ENCODE results near the gene UGT1A8. TPM values are rescaled to one million over a fixed set of nuclear protein-coding genes. Genes with fewer than 3 reads are reported as not detected.
"Not testable (repeated sequence)": the region's sequence is repeated elsewhere in the genome, so short reads cannot be mapped to it uniquely, and the experiment has no call there.

UGT1A8 gene
- total and polyA plus RNA-seq, 2 donors (not counting 1 experiment from before 2014, with no cell fraction given), result not detected

GRCh38 chr2:233736868-233737653, 119.6 kb downstream of the UGT1A8 start:
- H4K20me1 ChIP-seq (ENCODE audit: control insufficient read depth, insufficient read depth, low read length, poor library complexity, severe bottlenecking); H3K4me3 Mint-ChIP-seq; H2AFZ ChIP-seq (ENCODE audit: insufficient read depth, low read depth, low read length, poor library complexity, severe bottlenecking); H3K4me1 Mint-ChIP-seq; H3K9ac ChIP-seq (ENCODE audit: low read length); ATAC-seq (ENCODE audit: low read depth); H3K4me3 ChIP-seq (ENCODE audit: control extremely low read depth in 1 of 5, extremely low read depth in 1 of 5, insufficient read depth in 1 of 5, low read depth in 2 of 5, low read length in 4 of 5); H3K9me3 ChIP-seq (ENCODE audit: control extremely low read depth in 1 of 3, control insufficient read depth in 2 of 3, insufficient read depth in 1 of 3, low read length in 2 of 3); H3K27me3 ChIP-seq (replicated peaks in 1 of 4; ENCODE audit: control extremely low read depth in 1 of 4, control insufficient read depth in 3 of 4, insufficient read depth in 4 of 4, low read length in 3 of 4); H3K4me2 ChIP-seq (replicated peaks; ENCODE audit: low read depth, low read length, poor library complexity, severe bottlenecking); POLR2A ChIA-PET; H3K27ac ChIP-seq (ENCODE audit: low read length in 2 of 2); intact Hi-C loops (cut with micrococcal nuclease); H3K9me3 Mint-ChIP-seq (ENCODE audit: insufficient read depth); H3K36me3 ChIP-seq (replicated peaks in 1 of 2; ENCODE audit: control extremely low read depth in 1 of 2, control insufficient read depth in 1 of 2, extremely low read depth in 1 of 2, insufficient read depth in 2 of 2, low read length in 1 of 2); CTCF ChIA-PET; H3K79me2 ChIP-seq (ENCODE audit: control insufficient read depth, insufficient read depth, low read length); H3K4me1 ChIP-seq (ENCODE audit: control insufficient read depth in 2 of 2, insufficient read depth in 2 of 2, low read length in 2 of 2); H3K27ac Mint-ChIP-seq; DNase-seq: not testable (repeated sequence)
- H3K27me3 Mint-ChIP-seq, result peaks cover 55% of the 10 kb centered on the region
- whole genome bisulfite sequencing (ENCODE audit: insufficient coverage), result 94% methylated on average over 12 of the region's 14 CpGs

GRCh38 chr2:233740870-233741269, 123.4 kb downstream of the UGT1A8 start:
- Histone ChIP-seq H3K4me3 (ENCODE audit: control extremely low read depth in 1 of 5, extremely low read depth in 1 of 5, insufficient read depth in 1 of 5, low read depth in 2 of 5, low read length in 4 of 5) (no peak overlapping the region), H2AFZ (ENCODE audit: insufficient read depth, low read depth, low read length, poor library complexity, severe bottlenecking) (no peak overlapping the region), H3K36me3 (replicated peaks in 1 of 2; ENCODE audit: control extremely low read depth in 1 of 2, control insufficient read depth in 1 of 2, extremely low read depth in 1 of 2, insufficient read depth in 2 of 2, low read length in 1 of 2) (no peaks in the 10 kb centered on the region), H3K9me3 (ENCODE audit: control extremely low read depth in 1 of 3, control insufficient read depth in 2 of 3, insufficient read depth in 1 of 3, low read length in 2 of 3) (peaks cover 0 to 8% (median 0%) of the 10 kb centered on the region in 3 donors), H3K27me3 (replicated peaks in 1 of 4; ENCODE audit: control extremely low read depth in 1 of 4, control insufficient read depth in 3 of 4, insufficient read depth in 4 of 4, low read length in 3 of 4) (peaks cover 0 to 2% (median 0%) of the 10 kb centered on the region in 4 experiments), H4K20me1 (ENCODE audit: control insufficient read depth, insufficient read depth, low read length, poor library complexity, severe bottlenecking) (no peaks in the 10 kb centered on the region), H3K27ac (ENCODE audit: low read length in 2 of 2) (no peak overlapping the region), H3K4me1 (ENCODE audit: control insufficient read depth in 2 of 2, insufficient read depth in 2 of 2, low read length in 2 of 2) (no peaks in the 10 kb centered on the region), H3K4me2 (replicated peaks; ENCODE audit: low read depth, low read length, poor library complexity, severe bottlenecking) (no peak overlapping the region), H3K79me2 (ENCODE audit: control insufficient read depth, insufficient read depth, low read length) (no peaks in the 10 kb centered on the region), H3K9ac (ENCODE audit: low read length) (no peak overlapping the region)
- DNase-seq (no peak), ATAC-seq (ENCODE audit: low read depth) (no peak)
- Mint-ChIP-seq H3K27me3 (peaks cover 45% of the 10 kb centered on the region), H3K9me3 (ENCODE audit: insufficient read depth) (no peaks in the 10 kb centered on the region), H3K4me1 (no peaks in the 10 kb centered on the region), H3K4me3 (no peak overlapping the region), H3K27ac (no peak overlapping the region)
- ChIA-PET POLR2A (no interaction called here), CTCF (interaction anchor here (0.6 kb wide), 1 partner anchor 1316 kb away, joined by 5 read pairs; no protein-coding TSS in a partner anchor)
- WGBS (ENCODE audit: insufficient coverage), result no CpG with 5 or more reads among the region's 2 CpGs
- intact Hi-C loops (cut with micrococcal nuclease), result no loop called here
- no peak for TF ChIP-seq CTCF (IDR thresholded peaks at IDR 0.05)
- TF ChIP-seq EZH2 (IDR thresholded peaks at IDR 0.05; ENCODE audit: borderline replicate concordance, insufficient read depth, low read depth, low read length, poor library complexity, severe bottlenecking), result no peak

Measured in B cell (primary cell).